ENCODE measurements around the gene PTPRK.

Gene PTPRK

GRCh38 chr6:128036808-128037570 is 483.4 kb downstream of the PTPRK start:
- no peak for DNase-seq (ENCODE audit: low spot score)
- no peak for TF ChIP-seq CTCF (IDR thresholded peaks at IDR 0.05)
- no peak overlapping the region for H3K4me3 ChIP-seq
- H3K27ac ChIP-seq = no peak overlapping the region

- TF ChIP-seq CTCF (IDR thresholded peaks at IDR 0.05) = no peak
- DNase-seq (ENCODE audit: low spot score) = no peak
Measured at GRCh38 chr6:128033156-128033555, 487.2 kb downstream of the PTPRK start.

GRCh38 chr6:128032042-128032441 is 488.4 kb downstream of the PTPRK start:
- H3K27ac ChIP-seq = no peak overlapping the region

More at GRCh38 chr6:128033156-128033555, 487.2 kb downstream of the PTPRK start:
- Histone ChIP-seq H3K27ac (no peak overlapping the region), H3K4me3 (no peak overlapping the region)

GRCh38 chr6:128029826-128030225 is 490.6 kb downstream of the PTPRK start:
- Histone ChIP-seq H3K4me3 (no peak overlapping the region), H3K27ac (no peak overlapping the region)
- DNase-seq (ENCODE audit: low spot score) = no peak
- no peak for TF ChIP-seq CTCF (IDR thresholded peaks at IDR 0.05)

More at GRCh38 chr6:128032042-128032441, 488.4 kb downstream of the PTPRK start:
- no peak for TF ChIP-seq CTCF (IDR thresholded peaks at IDR 0.05)
- no peak overlapping the region for H3K4me3 ChIP-seq
- no peak for DNase-seq (ENCODE audit: low spot score)

- no peak overlapping the region for H3K27ac ChIP-seq
- no peak for DNase-seq (ENCODE audit: low spot score)
- H3K4me3 ChIP-seq = no peak overlapping the region
- no peak for TF ChIP-seq CTCF (IDR thresholded peaks at IDR 0.05)
Measured at GRCh38 chr6:128028183-128028582, 492.2 kb downstream of the PTPRK start.

- Histone ChIP-seq H3K4me3 (no peak overlapping the region), H3K27ac (no peak overlapping the region)
- no peak for DNase-seq (ENCODE audit: low spot score)
- TF ChIP-seq CTCF (IDR thresholded peaks at IDR 0.05) = no peak
Measured at GRCh38 chr6:128025478-128025877, 494.9 kb downstream of the PTPRK start.

DNA sequence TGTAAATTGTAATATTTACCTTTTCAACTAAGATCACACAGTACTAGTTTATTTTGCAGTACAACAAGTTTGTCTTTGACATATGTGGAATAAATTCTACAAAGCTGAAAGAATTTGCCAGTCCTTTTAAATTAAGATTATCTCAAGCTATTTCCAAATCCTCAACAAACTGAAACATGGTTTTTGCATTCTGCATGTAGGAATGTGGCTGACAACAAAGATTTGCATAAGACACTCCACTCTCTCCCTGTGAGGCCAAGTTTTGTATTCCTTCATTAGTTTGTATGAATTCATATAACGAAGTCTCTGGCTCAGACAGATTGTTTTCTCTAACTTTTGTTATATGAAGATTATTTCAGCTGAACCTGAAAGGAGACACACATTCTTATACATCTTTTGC is 495.4 kb downstream of the PTPRK start:
- Histone ChIP-seq H3K27ac (no peak overlapping the region), H3K4me3 (no peak overlapping the region)
- DNase-seq (ENCODE audit: low spot score) = no peak
- TF ChIP-seq CTCF (IDR thresholded peaks at IDR 0.05) = no peak

Data from coronary artery (tissue), 2 donors.